DND-41 (cell line): ENCODE measurements around the gene ARHGAP26.

Experiments
- CTCF ChIP-seq: IDR thresholded peaks from 2 replicates; pipeline ENCODE4 v1.5.1; 2012; ENCODE audit warnings: borderline replicate concordance, low read length, moderate library complexity, mild to moderate bottlenecking; ENCODE audit not compliant: poor library complexity, severe bottlenecking; ENCODE audit errors: extremely low read depth
- EZH2 ChIP-seq: IDR thresholded peaks from 3 replicates; pipeline ENCODE4 v1.6.1; 2012; ENCODE audit warnings: borderline replicate concordance, low read depth, mild to moderate bottlenecking, moderate library complexity, low read length, inconsistent platforms; ENCODE audit not compliant: severe bottlenecking

- TF ChIP-seq CTCF (no peak), EZH2 (no peak)
Measured at GRCh38 chr5:142735323-142736246, 34.6 kb upstream of the ARHGAP26 start.
